Measurements from ENCODE around the gene TCF4. TPM values are rescaled to one million over a fixed set of nuclear protein-coding genes. Genes with fewer than 3 reads are reported as not detected.

TCF4 gene
- total RNA-seq, 1 experiment from 2014 or later = 100.0 TPM

DNA sequence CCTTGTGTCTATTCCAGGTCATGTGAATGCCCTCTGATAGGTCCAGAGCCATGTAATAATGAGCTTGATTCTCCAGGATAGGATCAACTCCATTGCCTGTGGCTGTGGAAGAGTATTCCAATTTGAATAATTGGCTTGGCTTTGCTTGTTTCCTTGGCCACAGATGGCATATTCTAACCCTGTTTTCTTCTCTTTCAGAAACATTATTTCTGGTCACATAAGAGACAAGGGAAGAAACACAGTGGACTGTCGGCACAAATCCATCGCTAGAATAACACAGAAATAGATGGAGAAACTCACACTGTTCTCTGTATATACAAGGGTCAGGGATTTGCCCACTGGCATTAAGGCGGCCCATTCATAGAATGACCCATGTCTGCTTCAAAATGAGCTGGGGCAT is 350.3 kb downstream of the TCF4 start:
- DNase-seq (ENCODE audit: low spot score) = no peak

DNA sequence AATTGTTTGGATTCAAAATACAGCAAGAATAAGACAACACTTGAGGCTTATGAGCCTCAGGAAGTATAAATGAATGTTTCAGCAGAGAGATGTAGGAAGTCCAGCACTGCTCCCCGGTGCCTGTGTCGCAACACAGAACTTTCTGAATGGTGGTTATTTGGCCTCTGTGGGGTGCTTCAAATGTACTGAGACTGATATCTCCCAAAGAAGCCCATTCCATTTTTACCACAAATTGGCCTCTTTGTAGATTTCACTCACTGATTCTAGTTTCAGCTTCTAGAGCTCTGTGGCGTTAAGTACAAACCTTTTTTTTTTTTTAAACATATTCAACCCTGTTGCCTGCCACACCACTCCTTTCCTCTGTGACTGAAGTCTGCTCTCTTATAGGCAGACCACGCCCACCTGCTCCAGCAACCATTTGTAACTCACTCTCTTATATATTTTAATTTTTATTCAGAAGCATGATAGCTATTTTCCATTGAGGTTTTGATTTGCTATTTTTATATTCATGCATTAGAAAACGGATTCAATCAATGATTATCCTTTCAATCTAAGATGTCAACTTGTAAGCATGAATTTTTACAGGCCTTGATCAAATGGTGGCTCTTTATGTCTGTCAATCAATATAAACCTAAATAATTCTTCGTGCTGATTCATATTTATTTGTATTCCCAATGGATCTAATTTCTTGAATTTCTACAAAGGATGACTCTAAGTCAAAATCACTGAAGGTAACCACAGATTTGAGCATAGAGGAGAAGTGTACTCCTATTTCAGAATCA is 351.7 kb downstream of the TCF4 start:
- no peak for DNase-seq (ENCODE audit: low spot score)

- no peak for DNase-seq (ENCODE audit: low spot score)
Measured at GRCh38 chr18:55235094-55235461, 352.9 kb downstream of the TCF4 start.

DNA sequence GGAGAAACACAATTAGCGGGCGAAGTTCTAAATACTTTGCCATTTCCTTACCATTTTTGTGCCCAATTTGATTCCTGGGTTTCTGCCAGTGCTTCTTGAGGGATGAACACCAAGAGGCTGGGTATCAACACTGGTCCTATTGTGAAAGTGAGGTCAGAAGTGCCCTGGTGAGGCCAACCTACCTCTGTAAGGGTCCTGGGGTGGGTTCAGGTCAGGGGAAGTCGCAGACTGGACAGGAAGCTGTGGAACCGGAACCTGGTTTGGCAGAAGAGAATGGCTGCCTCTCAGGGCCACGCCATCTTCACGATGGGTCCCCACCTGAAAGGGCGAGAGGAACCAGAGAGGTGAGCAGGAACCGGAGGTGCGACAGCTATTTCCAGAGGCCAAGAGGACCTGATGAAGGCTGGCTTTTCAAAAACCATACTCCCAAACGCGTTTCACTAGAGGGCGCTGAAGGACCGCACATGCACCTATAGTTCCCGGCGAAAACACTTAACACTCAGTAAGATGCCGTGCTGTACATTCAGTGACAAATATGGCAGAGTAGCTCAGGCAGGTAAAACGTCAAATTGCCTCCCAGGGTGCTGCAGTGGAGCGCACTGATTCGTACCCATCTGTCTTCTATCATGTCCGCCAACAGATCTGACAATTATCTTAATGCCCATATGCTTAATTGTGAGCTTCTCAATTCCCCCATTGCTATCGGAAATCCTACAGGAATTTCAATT is 353.5 kb downstream of the TCF4 start:
- peak; percentile 59 for DNase-seq (ENCODE audit: low spot score)

- peak; percentile 26 for DNase-seq (ENCODE audit: low spot score)
Measured at GRCh38 chr18:55233857-55234256, 354.1 kb downstream of the TCF4 start.

DNA sequence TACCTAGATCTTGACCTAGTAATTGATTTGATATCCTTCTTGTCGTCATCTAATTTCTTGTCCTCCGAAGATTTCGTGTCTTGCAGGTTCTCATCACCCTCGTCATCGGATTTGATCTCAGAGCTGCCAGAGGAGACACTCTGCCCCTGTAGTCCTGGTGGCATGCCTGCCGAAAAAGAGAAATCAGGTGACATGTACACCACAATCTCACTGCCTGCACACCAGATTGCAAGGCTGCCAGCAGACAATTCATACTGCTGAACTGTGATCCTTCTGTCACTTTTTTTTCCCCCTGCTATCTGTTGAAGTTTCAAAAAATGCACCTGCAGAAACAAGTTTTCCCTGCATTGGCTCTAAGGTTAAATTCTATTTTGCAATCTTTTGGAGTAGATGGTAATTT is 355.5 kb downstream of the TCF4 start:
- no peak for DNase-seq (ENCODE audit: low spot score)

GRCh38 chr18:55229682-55230081 is 358.3 kb downstream of the TCF4 start:
- DNase-seq (ENCODE audit: low spot score) = no peak

- DNase-seq (ENCODE audit: low spot score) = no peak
Measured at GRCh38 chr18:55228707-55229106, 359.3 kb downstream of the TCF4 start.

DNA sequence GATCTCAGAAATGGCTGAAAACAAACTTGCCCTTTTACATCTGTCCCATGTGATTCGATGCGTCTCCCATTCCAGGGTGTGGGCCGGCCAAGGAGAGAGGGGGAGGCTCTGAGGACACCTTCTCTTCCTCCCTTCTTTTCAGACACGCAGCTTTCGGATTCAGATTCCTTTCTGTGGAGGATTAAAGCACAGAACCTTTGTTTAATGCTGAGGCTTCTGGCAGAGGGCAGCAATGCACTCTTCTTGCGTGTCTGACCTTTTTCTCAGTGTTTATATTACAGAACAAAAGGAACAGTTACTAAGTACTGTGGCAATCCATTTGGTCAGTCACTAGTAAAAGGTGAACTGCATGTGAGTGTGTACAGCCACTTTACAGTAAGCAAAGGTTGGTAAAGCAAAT is 359.8 kb downstream of the TCF4 start:
- no peak for DNase-seq (ENCODE audit: low spot score)

GRCh38 chr18:55227771-55228170 is 360.2 kb downstream of the TCF4 start:
- no peak for DNase-seq (ENCODE audit: low spot score)

GRCh38 chr18:55226044-55226443 is 361.9 kb downstream of the TCF4 start:
- DNase-seq (ENCODE audit: low spot score) = no peak

- DNase-seq (ENCODE audit: low spot score) = no peak
Measured at GRCh38 chr18:55224086-55224625, 363.8 kb downstream of the TCF4 start.

- no peak for DNase-seq (ENCODE audit: low spot score)
Measured at GRCh38 chr18:55221622-55222021, 366.4 kb downstream of the TCF4 start.

DNA sequence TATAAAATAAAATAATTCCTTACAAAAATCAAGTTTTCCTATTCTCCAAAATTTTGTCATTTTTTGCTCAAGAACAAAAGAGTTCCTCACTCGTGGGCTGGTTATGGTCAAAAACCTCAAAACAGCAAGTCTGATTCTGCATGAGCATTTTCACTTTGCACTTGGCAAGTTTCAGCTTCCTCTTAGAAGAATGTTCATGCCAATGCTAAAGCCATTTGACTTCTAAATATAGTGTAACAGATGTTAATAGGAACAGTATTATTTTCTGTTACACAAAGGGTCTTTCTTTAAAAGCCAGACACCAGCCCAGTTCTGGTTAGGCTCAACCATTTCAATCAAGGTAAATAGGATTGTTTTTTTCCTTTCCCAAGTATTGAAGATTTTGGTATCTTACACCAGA is 367.5 kb downstream of the TCF4 start:
- no peak for DNase-seq (ENCODE audit: low spot score)

DNA sequence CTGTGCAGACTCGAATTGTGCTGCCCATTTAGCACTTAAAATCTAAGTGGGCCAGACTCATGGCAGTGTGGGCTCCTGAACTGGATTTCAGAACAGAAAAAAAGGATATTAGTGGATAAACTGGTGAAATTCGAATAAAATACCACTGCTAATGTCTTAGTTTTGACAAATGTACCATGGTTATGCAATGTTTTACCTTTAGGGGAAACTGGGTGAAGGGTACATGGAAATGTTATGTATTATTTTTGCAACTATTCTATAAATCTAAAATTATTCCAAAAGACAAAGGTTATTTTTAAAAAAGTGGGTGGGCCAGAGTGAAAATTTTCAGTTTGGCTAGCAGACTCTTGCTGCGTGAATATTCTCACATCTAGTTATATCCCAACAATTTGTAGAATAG is 368.2 kb downstream of the TCF4 start:
- no peak for DNase-seq (ENCODE audit: low spot score)

DNA sequence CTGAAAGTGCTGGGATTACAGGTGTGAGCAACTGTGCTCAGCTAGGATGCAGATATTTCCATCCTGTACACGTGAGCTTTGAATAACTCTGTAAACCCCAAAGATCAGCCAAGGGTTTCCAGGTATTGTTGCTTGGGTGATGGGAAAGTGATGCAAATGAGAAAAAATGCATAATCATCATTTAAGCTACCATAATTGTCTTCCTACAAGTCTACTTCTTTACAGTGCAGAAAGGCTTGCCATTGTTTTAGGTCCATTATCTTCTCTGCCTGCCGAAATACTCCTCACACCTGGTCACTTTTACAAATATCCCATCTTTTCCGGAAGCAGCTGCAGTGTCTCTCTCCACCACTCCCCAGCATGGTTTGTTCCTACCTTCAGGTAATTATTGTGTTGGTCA is 368.9 kb downstream of the TCF4 start:
- DNase-seq (ENCODE audit: low spot score) = no peak

DNA sequence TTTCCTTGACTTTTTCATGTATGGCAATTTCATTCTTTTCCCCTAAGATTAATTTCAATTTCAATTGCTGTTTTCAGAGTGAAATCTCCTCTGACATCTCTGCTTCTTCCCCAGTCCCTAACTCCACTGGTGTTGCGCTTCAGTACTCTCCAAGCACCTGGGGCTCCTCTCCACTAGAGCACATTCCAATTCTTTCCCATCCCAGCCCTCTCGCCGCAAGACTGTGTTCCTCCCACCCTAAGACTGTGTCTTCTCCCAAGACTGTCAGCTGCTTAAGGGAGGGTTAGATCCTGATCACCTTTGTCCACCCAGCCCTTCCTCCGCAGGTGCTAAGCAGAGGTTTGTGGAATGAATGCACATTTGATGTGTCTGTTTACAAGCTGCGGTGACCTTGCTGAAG is 373.0 kb downstream of the TCF4 start:
- no peak for DNase-seq (ENCODE audit: low spot score)

- no peak for DNase-seq (ENCODE audit: low spot score)
Measured at GRCh38 chr18:55214534-55214933, 373.5 kb downstream of the TCF4 start.

DNA sequence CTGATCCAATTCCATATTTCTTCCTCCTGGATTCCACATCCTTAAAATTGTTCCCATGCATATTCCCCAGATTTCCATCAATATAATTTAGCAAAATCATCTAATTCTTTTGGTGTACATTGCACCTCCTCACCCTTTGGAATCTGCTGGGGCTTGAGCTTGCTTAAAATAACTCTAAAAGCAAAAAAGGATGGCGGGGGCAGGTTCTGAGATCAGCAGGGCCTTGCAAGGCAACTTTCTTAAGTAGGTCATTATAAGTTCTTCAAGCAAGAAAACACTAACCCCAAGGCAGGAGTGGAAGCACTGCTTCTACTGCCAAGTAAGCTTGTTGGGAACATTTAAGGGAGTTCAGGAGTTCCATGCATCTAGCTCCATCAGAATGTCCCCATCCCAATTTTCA is 374.4 kb downstream of the TCF4 start:
- no peak for DNase-seq (ENCODE audit: low spot score)

GRCh38 chr18:55206927-55207326 is 381.1 kb downstream of the TCF4 start:
- no peak for DNase-seq (ENCODE audit: low spot score)

DNA sequence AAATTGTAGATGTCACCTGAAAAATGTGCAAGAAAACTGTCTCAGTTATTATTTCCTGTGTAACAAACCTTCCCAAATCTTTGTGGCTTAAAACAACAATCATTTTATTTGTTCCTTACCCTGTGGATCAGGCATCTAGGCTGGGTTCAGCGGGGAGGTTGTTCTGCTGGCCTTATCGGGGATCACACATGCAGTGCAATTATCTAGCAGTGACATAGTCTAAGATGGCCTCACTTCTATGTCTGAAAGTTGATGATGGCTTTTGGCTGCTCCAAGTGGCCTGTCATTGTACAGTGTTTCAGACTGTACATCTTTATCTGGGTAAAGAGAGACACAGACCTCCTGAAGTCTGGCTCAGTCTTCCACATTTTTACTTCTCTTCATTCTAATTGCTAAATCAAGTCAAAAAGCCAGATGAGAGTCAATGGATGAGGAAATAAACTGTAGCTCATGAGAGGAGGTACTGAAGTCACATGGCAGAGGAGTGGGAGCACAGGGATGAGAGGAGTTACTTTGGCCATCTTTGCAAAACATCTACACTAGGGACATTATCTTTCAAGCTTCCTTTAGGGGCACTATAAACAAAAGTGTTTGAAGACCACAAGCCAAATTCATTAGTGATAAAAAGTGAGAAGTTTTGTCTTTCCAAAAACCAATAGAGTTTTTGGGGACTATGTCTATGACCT is 385.6 kb downstream of the TCF4 start:
- DNase-seq (ENCODE audit: low spot score) = no peak

DNA sequence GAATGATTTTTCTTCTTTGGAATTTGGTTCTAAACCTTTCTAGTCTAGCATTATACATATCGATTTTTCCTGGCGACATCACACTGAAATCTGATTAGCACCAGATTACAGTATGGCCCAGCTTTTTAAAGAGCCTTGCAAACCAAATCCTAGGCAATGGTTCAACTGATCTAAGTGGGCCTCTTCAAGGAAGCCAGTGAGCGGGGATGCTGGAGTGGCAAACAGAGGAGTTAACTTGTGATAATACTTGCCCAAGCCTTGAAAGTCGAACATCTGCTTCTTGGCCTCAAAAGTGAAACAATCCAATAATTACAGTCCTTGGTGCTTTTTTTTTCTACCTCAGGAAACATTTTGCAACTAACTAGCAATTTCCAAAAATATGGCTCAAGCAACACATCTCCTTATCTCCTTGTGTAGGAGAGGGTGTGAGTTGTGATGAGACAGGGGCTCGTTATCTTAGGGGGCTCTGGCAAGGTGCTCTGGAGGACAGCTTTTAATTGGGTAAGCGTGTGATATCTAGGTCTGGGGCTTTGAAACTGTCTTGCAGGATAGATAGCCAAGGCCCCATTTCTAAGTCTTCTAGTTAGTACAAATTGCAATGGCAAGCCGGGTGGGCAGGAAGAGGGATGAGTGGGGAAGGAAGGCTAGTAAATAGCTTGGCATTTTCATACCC is 388.6 kb downstream of the TCF4 start:
- DNase-seq (ENCODE audit: low spot score) = no peak

Measured in A172 (cell line).